Esophagus muscularis mucosa (tissue), 4 donors: ENCODE measurements around the gene RAB6A. TPM values are rescaled to one million over a fixed set of nuclear protein-coding genes. Genes with fewer than 3 reads are reported as not detected.

Experiments
- DNase-seq: peaks from one replicate; pipeline ENCODE4 v3.0.0-alpha.2; 2017; ENCODE audit errors: extremely low spot score
- H3K27ac ChIP-seq, 4 donors: fragments of 200-600 bp; sonication (generic); replicated peaks in 1 of 4; 1 replicate in 3 of 4; 2 replicates in 1 of 4; pipeline ENCODE4 v1.5.1; 2016 to 2019; ENCODE audit warnings: mild to moderate bottlenecking in 1 of 4
- H3K27me3 ChIP-seq, 4 donors: fragments of 200-600 bp; sonication (generic); one replicate each; pipeline versions ENCODE4 v1.5.1 to v1.6.0; 2016 to 2019
- H3K36me3 ChIP-seq, 4 donors: fragments of 200-600 bp; sonication (generic); one replicate each; pipeline ENCODE4 v1.5.1; 2016 to 2019
- H3K4me1 ChIP-seq, 4 donors: fragments of 200-600 bp; sonication (generic); one replicate each; pipeline ENCODE4 v1.5.1; 2016 to 2019
- H3K4me3 ChIP-seq, 4 donors: fragments of 200-600 bp; sonication (generic); 1 replicate in 2 of 4; 2 replicates in 2 of 4; pipeline ENCODE4 v1.5.1; 2016 to 2019; ENCODE audit warnings: mild to moderate bottlenecking in 4 of 4, moderate library complexity in 1 of 4
- H3K9me3 ChIP-seq, 4 donors: fragments of 200-600 bp; sonication (generic); 1 replicate in 3 of 4; 2 replicates in 1 of 4; pipeline ENCODE4 v1.5.1; 2016 to 2019
- CTCF ChIP-seq, 3 experiments: fragments of 200-600 bp in 2 of 3; fragments of 450-650 bp in 1 of 3; sonication (generic) in 2 of 3; IDR thresholded peaks; one replicate each; pipeline ENCODE4 v1.5.1; 2017 to 2019; ENCODE audit warnings: antibody characterized with exemption in 3 of 3, mild to moderate bottlenecking in 2 of 3, moderate library complexity in 1 of 3
- EP300 ChIP-seq: sonication (generic); formaldehyde crosslinking; IDR thresholded peaks from one replicate; pipeline ENCODE4 v1.6.1; 2017; ENCODE audit warnings: antibody characterized with exemption
- POLR2A ChIP-seq: fragments of 450-650 bp; IDR thresholded peaks from one replicate; pipeline ENCODE4 v1.6.1; 2017; ENCODE audit warnings: antibody characterized with exemption, moderate library complexity, mild to moderate bottlenecking, low read depth
- POLR2AphosphoS5 ChIP-seq, 2 donors: sonication (generic); formaldehyde crosslinking; IDR thresholded peaks; one replicate each; pipeline ENCODE4 v1.6.1; 2017; ENCODE audit warnings: antibody characterized with exemption in 2 of 2
- WGBS: methylation state at CpG from one replicate; pipeline ENCODE4 v1.1.5; 2018; 5-methylcytosine and 5-hydroxymethylcytosine counted together
- intact Hi-C: fragments of 100-400 bp; cut with DNase I; formaldehyde crosslinking; loops from one replicate; pipeline ENCODE4 v1.15.1; 2023
- total RNA-seq, 4 donors: library from RNA; depleted of rRNA; stranded (reverse); fragments of >200 nt; gene quantifications; one replicate each; pipeline versions ENCODE4 v1.1.0 to v1.2.1, GENCODE V29; 2016

RAB6A gene
- total RNA-seq, 4 donors from 2014 or later, result 107 to 161 (median 134) TPM

- no peaks in the 10 kb centered on the region for H3K36me3 ChIP-seq
- 78% methylated on average over 1 of the region's 1 CpG for WGBS
- H3K9me3 ChIP-seq, result no peaks in the 10 kb centered on the region
- peaks cover 0 to 5% (median 0%) of the 10 kb centered on the region in 4 donors for H3K27me3 ChIP-seq
- intact Hi-C loops, result no loop called here
- H3K27ac ChIP-seq, result no peak overlapping the region
- H3K4me3 ChIP-seq, result no peak overlapping the region
- no peaks in the 10 kb centered on the region for H3K4me1 ChIP-seq
- TF ChIP-seq CTCF (IDR thresholded peaks at IDR 0.05) (no peak), POLR2AphosphoS5 (IDR thresholded peaks at IDR 0.05) (no peak), EP300 (no peak), POLR2A (no peak)
- no peak for DNase-seq
Observed at GRCh38 chr11:73637012-73637411, 123.9 kb downstream of the RAB6A start.

GRCh38 chr11:73636249-73636648 lies 124.6 kb downstream of the RAB6A start:
- DNase-seq, result no peak
- no peaks in the 10 kb centered on the region for H3K27me3 ChIP-seq
- WGBS, result 87% methylated on average over 3 of the region's 5 CpGs
- no peaks in the 10 kb centered on the region for H3K4me1 ChIP-seq
- intact Hi-C loops, result no loop called here
- no peak overlapping the region for H3K4me3 ChIP-seq
- H3K9me3 ChIP-seq, result no peaks in the 10 kb centered on the region
- no peak overlapping the region for H3K27ac ChIP-seq
- TF ChIP-seq CTCF (IDR thresholded peaks at IDR 0.05) (no peak), EP300 (no peak), POLR2AphosphoS5 (IDR thresholded peaks at IDR 0.05) (no peak)
- H3K36me3 ChIP-seq, result no peaks in the 10 kb centered on the region

GRCh38 chr11:73635721-73636120 lies 125.2 kb downstream of the RAB6A start:
- TF ChIP-seq POLR2A (no peak), POLR2AphosphoS5 (IDR thresholded peaks at IDR 0.05) (no peak), CTCF (IDR thresholded peaks at IDR 0.05) (no peak), EP300 (no peak)
- Histone ChIP-seq H3K36me3 (no peaks in the 10 kb centered on the region), H3K9me3 (no peaks in the 10 kb centered on the region), H3K4me1 (no peaks in the 10 kb centered on the region), H3K4me3 (no peak overlapping the region), H3K27ac (no peak overlapping the region), H3K27me3 (no peaks in the 10 kb centered on the region)
- no peak for DNase-seq
- intact Hi-C loops, result no loop called here
- 81% methylated on average over 5 of the region's 5 CpGs for WGBS

GRCh38 chr11:73633999-73634398 lies 126.9 kb downstream of the RAB6A start:
- Histone ChIP-seq H3K27ac (no peak overlapping the region), H3K36me3 (no peaks in the 10 kb centered on the region), H3K9me3 (no peaks in the 10 kb centered on the region), H3K4me3 (no peak overlapping the region), H3K27me3 (no peaks in the 10 kb centered on the region), H3K4me1 (no peaks in the 10 kb centered on the region)
- 89% methylated on average over 2 of the region's 2 CpGs for WGBS
- intact Hi-C loops, result no loop called here
- TF ChIP-seq EP300 (no peak), POLR2AphosphoS5 (IDR thresholded peaks at IDR 0.05) (no peak), POLR2A (no peak), CTCF (IDR thresholded peaks at IDR 0.05) (no peak)
- DNase-seq, result no peak

- no peaks in the 10 kb centered on the region for H3K9me3 ChIP-seq
- no peak overlapping the region for H3K4me3 ChIP-seq
- intact Hi-C loops, result no loop called here
- 91% methylated on average over 3 of the region's 4 CpGs for WGBS
- H3K36me3 ChIP-seq, result no peaks in the 10 kb centered on the region
- H3K4me1 ChIP-seq, result no peaks in the 10 kb centered on the region
- TF ChIP-seq POLR2A (no peak), POLR2AphosphoS5 (IDR thresholded peaks at IDR 0.05) (no peak), CTCF (IDR thresholded peaks at IDR 0.05) (no peak), EP300 (no peak)
- no peak overlapping the region for H3K27ac ChIP-seq
- DNase-seq, result no peak
- H3K27me3 ChIP-seq, result no peaks in the 10 kb centered on the region
Observed at GRCh38 chr11:73632996-73633395, 127.9 kb downstream of the RAB6A start.
